HepG2 (cell line): Measurements from ENCODE around the gene CYP2A6. TPM values are rescaled to one million over a fixed set of nuclear protein-coding genes. Genes with fewer than 3 reads are reported as not detected.

Experiments
- ATM ChIP-seq: fragments of 450-650 bp; IDR thresholded peaks from 2 replicates; pipeline ENCODE4 v1.7.1; 2017; ENCODE audit warnings: mild to moderate bottlenecking, borderline replicate concordance
- CHCHD3 ChIP-seq: sonication (generic); formaldehyde crosslinking; IDR thresholded peaks from 2 replicates; pipeline ENCODE4 v1.8.0; 2022; ENCODE audit warnings: mild to moderate bottlenecking, missing genetic modification reagents, moderate library complexity
- FOXO1 ChIP-seq: sonication (generic); formaldehyde crosslinking; IDR thresholded peaks from 2 replicates; pipeline ENCODE4 v1.4.0; 2020; ENCODE audit warnings: missing genetic modification reagents
- NR1H2 ChIP-seq: sonication (generic); formaldehyde crosslinking; IDR thresholded peaks from 2 replicates; pipeline ENCODE4 v1.8.1; 2022; ENCODE audit warnings: low read depth, missing genetic modification reagents, borderline replicate concordance
- PLSCR1 ChIP-seq: sonication (generic); formaldehyde crosslinking; IDR thresholded peaks from 2 replicates; pipeline ENCODE4 v1.5.0; 2020; ENCODE audit warnings: missing genetic modification reagents, mild to moderate bottlenecking, borderline replicate concordance
- POGZ ChIP-seq: sonication (generic); formaldehyde crosslinking; IDR thresholded peaks from 2 replicates; pipeline ENCODE4 v1.4.0; 2020; ENCODE audit warnings: mild to moderate bottlenecking, missing genetic modification reagents
- PTBP1 ChIP-seq: fragments of 200-400 bp; formaldehyde crosslinking; IDR thresholded peaks from 2 replicates; pipeline ENCODE4 v1.6.1; 2018; ENCODE audit warnings: low read length, low read depth; ENCODE audit not compliant: poor library complexity, severe bottlenecking
- RAD51 ChIP-seq: fragments of 450-650 bp; IDR thresholded peaks from 2 replicates; pipeline ENCODE4 v1.6.1; 2016; ENCODE audit warnings: borderline replicate concordance
- SATB2 ChIP-seq: sonication (generic); formaldehyde crosslinking; IDR thresholded peaks from 2 replicates; pipeline ENCODE4 v1.5.0; 2020; ENCODE audit warnings: missing genetic modification reagents
- SIN3B ChIP-seq: fragments of 150-350 bp; IDR thresholded peaks from 2 replicates; pipeline ENCODE4 v1.6.1; 2014; ENCODE audit warnings: low read length
- STAT6 ChIP-seq: sonication (generic); formaldehyde crosslinking; IDR thresholded peaks from 2 replicates; pipeline ENCODE4 v1.4.0; 2020; ENCODE audit warnings: missing genetic modification reagents, mild to moderate bottlenecking, borderline replicate concordance
- TERF1 ChIP-seq: sonication (generic); formaldehyde crosslinking; IDR thresholded peaks from 2 replicates; pipeline ENCODE4 v1.8.0; 2022; ENCODE audit warnings: mild to moderate bottlenecking, missing genetic modification reagents, moderate library complexity
- USF2 ChIP-seq, 2 experiments: sonication (generic) in 1 of 2; formaldehyde crosslinking in 1 of 2; IDR thresholded peaks; 2 replicates each; pipeline versions ENCODE4 v1.5.1 to v1.6.1; 2011 to 2020; ENCODE audit warnings: borderline replicate concordance in 1 of 2, low read depth in 1 of 2, low read length in 1 of 2, mild to moderate bottlenecking in 1 of 2, missing genetic modification reagents in 1 of 2, moderate library complexity in 1 of 2
- ZFP82 ChIP-seq: sonication (generic); formaldehyde crosslinking; IDR thresholded peaks from 2 replicates; pipeline ENCODE4 v1.5.1; 2020; ENCODE audit warnings: mild to moderate bottlenecking, missing genetic modification reagents, borderline replicate concordance
- ZNF326 ChIP-seq: sonication (generic); formaldehyde crosslinking; IDR thresholded peaks from 2 replicates; pipeline ENCODE4 v1.4.0; 2020; ENCODE audit warnings: missing genetic modification reagents, borderline replicate concordance
- ZNF510 ChIP-seq: sonication (generic); formaldehyde crosslinking; IDR thresholded peaks from 2 replicates; pipeline ENCODE4 v1.4.0; 2020; ENCODE audit warnings: low read depth, mild to moderate bottlenecking, missing genetic modification reagents
- ZNF660 ChIP-seq: sonication (generic); formaldehyde crosslinking; IDR thresholded peaks from 2 replicates; pipeline ENCODE4 v1.5.1; 2020; ENCODE audit warnings: mild to moderate bottlenecking, low read depth, missing genetic modification reagents, borderline replicate concordance
- ZNF737 ChIP-seq: sonication (generic); formaldehyde crosslinking; IDR thresholded peaks from 2 replicates; pipeline ENCODE4 v1.5.0; 2020; ENCODE audit warnings: missing genetic modification reagents, mild to moderate bottlenecking, borderline replicate concordance
- ZSCAN29 ChIP-seq: sonication (generic); formaldehyde crosslinking; conservative IDR thresholded peaks from 2 replicates; pipeline ENCODE4 v1.4.0; 2020; ENCODE audit warnings: mild to moderate bottlenecking, missing genetic modification reagents
- ZSCAN30 ChIP-seq: sonication (generic); formaldehyde crosslinking; IDR thresholded peaks from 2 replicates; pipeline ENCODE4 v1.5.0; 2020; ENCODE audit warnings: mild to moderate bottlenecking, missing genetic modification reagents
- polyA plus RNA-seq, 8 experiments: library from polyadenylated mRNA; depleted of rRNA in 3 of 8; stranded (reverse) in 7 of 8; unstranded in 1 of 8; fragments of >200 nt; fragmentation: Illumina TruSeq in 4 of 8; extraction: Trizol in 4 of 8; gene quantifications; 2 replicates each; pipeline versions ENCODE4 v1.2.1 to v1.2.3, GENCODE V29; 2011 to 2016; ENCODE audit warnings: low read depth in 4 of 8, missing spikeins in 1 of 8, mixed read lengths in 1 of 8; ENCODE audit not compliant: insufficient read depth in 1 of 8
- total RNA-seq, 5 experiments: library from RNA; depleted of rRNA; stranded (reverse); fragments of >200 nt; fragmentation: Illumina TruSeq; extraction: Trizol; gene quantifications; 2 replicates each; pipeline ENCODE4 v1.2.3, GENCODE V29; 2016; ENCODE audit warnings: low read depth in 1 of 5
- TF ChIP-seq, protein P1 (sequence below): sonication (generic); formaldehyde crosslinking; IDR thresholded peaks from 2 replicates; pipeline ENCODE4 v1.8.1; 2023; ENCODE audit warnings: mild to moderate bottlenecking, missing genetic modification reagents

CYP2A6 gene
- total and polyA plus RNA-seq, 2 of the 13 experiments (the other 11 are each of a cell fraction or from before 2014, with no cell fraction given): not detected

- no peak for TF ChIP-seq ZNF326 (CRISPR knock-in tag)
- TF ChIP-seq ZNF660 (CRISPR knock-in tag): no peak
- TF ChIP-seq POGZ: no peak
- TF ChIP-seq TERF1 (CRISPR knock-in tag): no peak
- TF ChIP-seq FOXO1 (CRISPR knock-in tag): peak; percentile 16; the same call in 1 of the 2 replicates
- TF ChIP-seq PLSCR1 (CRISPR knock-in tag): no peak
- TF ChIP-seq STAT6: no peak
- TF ChIP-seq ZNF737: no peak
- TF ChIP-seq ZSCAN29 (CRISPR knock-in tag): no peak
- TF ChIP-seq PTBP1: no peak
- TF ChIP-seq ZFP82 (CRISPR knock-in tag): no peak
- TF ChIP-seq USF2 (IDR thresholded peaks at IDR 0.05; ENCODE audit: low read depth, low read length): 0 out of 2 replicates have a peak, but pooled peaks have one; percentile 46
- no peak; the same call in 1 of the 2 replicates for TF ChIP-seq USF2 (CRISPR knock-in tag; IDR thresholded peaks at IDR 0.05; ENCODE audit: borderline replicate concordance)
- TF ChIP-seq ATM: no peak
- no peak for TF ChIP-seq SATB2 (CRISPR knock-in tag)
- TF ChIP-seq ZSCAN30 (CRISPR knock-in tag): no peak
- TF ChIP-seq ZNF510 (CRISPR knock-in tag): 0 out of 2 replicates have a peak, but pooled peaks have one; percentile 19
- TF ChIP-seq RAD51: no peak
- no peak for TF ChIP-seq CHCHD3 (CRISPR knock-in tag)
- no peak for TF ChIP-seq NR1H2 (CRISPR knock-in tag)
- TF ChIP-seq, protein P1, sequence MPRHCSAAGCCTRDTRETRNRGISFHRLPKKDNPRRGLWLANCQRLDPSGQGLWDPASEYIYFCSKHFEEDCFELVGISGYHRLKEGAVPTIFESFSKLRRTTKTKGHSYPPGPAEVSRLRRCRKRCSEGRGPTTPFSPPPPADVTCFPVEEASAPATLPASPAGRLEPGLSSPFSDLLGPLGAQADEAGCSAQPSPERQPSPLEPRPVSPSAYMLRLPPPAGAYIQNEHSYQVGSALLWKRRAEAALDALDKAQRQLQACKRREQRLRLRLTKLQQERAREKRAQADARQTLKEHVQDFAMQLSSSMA (CRISPR knock-in tag): no peak
- TF ChIP-seq SIN3B: no peak
Measured at GRCh38 chr19:40798683-40799557, 51.3 kb downstream of the CYP2A6 start, which contains the start of gene EGLN2 (continued).
